ENCODE results near the gene FRS2.

Gene FRS2

DNA sequence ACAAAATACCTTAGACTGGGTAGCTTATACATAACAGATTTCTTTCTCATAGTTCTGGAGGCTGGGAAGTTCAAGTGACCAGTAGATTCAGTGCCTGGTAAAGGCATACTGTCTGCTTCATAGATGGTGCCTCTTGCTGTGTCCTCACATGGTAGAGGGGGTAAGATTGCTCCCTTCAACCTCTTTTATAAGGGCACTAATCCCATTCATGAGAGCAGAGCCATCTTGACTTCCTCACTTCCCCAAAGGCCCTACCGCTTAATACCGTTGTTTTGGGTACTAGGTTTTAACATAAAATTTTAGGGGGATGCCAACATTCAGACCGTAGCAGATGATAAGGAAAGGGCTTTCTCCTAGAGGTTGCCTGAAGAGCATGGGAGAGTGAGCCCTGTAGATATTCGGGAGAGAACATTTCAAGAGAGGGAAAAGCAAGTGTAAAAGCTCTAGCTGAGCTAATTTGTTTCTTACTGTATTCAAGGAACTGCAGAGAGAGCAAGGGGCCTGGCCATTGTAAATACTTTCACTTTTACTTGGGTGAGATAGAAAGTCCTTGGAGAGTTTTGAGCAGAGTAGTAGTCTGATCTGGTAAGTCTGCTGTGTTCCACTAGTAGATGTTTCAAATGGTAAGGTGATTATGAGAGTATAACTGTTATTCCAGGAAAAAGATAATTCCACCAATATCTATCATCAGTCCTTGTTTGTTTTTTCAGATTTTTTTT lies 27.3 kb downstream of the FRS2 start:
- no peak for DNase-seq
- Mint-ChIP-seq H3K9me3 (peaks cover 23% of the 10 kb centered on the region), H3K27ac (no peak overlapping the region), H3K4me3 (no peak overlapping the region), H3K4me1 (peaks cover 30% of the 10 kb centered on the region), H3K36me3 (ENCODE audit: low read depth) (peaks cover 43% of the 10 kb centered on the region), H3K27me3 (ENCODE audit: low read depth, poor library complexity) (no peaks in the 10 kb centered on the region)
- TF ChIP-seq, protein P1, sequence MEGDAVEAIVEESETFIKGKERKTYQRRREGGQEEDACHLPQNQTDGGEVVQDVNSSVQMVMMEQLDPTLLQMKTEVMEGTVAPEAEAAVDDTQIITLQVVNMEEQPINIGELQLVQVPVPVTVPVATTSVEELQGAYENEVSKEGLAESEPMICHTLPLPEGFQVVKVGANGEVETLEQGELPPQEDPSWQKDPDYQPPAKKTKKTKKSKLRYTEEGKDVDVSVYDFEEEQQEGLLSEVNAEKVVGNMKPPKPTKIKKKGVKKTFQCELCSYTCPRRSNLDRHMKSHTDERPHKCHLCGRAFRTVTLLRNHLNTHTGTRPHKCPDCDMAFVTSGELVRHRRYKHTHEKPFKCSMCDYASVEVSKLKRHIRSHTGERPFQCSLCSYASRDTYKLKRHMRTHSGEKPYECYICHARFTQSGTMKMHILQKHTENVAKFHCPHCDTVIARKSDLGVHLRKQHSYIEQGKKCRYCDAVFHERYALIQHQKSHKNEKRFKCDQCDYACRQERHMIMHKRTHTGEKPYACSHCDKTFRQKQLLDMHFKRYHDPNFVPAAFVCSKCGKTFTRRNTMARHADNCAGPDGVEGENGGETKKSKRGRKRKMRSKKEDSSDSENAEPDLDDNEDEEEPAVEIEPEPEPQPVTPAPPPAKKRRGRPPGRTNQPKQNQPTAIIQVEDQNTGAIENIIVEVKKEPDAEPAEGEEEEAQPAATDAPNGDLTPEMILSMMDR (IDR thresholded peaks at IDR 0.05) = no peak

DNA sequence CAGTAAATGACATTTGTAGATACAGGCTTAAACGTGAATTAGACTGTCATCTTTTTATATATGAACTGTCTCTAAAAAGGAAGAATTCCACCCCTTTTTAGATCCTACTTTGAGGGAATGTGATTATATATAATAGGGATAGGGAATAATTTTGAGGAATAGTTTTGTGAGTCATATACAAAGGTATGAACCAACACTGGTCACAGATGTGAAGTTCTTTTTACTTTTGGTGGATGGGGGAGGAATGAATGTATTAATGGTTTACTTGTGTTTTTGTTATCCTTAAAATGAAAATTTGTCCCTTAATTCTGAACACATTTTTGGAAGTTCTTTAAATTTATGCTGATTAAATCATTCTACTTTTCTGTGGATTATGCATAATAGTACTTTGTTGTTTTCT lies 30.4 kb downstream of the FRS2 start:
- DNase-seq = no peak
- peaks cover 24% of the 10 kb centered on the region for H3K36me3 Mint-ChIP-seq (ENCODE audit: low read depth)
- H3K4me1 Mint-ChIP-seq = peaks cover 35% of the 10 kb centered on the region
- H3K9me3 Mint-ChIP-seq = peaks cover 15% of the 10 kb centered on the region
- no peak overlapping the region for H3K27ac Mint-ChIP-seq
- no peaks in the 10 kb centered on the region for H3K27me3 Mint-ChIP-seq (ENCODE audit: low read depth, poor library complexity)
- TF ChIP-seq, protein P1 (IDR thresholded peaks at IDR 0.05) = no peak
- H3K4me3 Mint-ChIP-seq = no peak overlapping the region

DNA sequence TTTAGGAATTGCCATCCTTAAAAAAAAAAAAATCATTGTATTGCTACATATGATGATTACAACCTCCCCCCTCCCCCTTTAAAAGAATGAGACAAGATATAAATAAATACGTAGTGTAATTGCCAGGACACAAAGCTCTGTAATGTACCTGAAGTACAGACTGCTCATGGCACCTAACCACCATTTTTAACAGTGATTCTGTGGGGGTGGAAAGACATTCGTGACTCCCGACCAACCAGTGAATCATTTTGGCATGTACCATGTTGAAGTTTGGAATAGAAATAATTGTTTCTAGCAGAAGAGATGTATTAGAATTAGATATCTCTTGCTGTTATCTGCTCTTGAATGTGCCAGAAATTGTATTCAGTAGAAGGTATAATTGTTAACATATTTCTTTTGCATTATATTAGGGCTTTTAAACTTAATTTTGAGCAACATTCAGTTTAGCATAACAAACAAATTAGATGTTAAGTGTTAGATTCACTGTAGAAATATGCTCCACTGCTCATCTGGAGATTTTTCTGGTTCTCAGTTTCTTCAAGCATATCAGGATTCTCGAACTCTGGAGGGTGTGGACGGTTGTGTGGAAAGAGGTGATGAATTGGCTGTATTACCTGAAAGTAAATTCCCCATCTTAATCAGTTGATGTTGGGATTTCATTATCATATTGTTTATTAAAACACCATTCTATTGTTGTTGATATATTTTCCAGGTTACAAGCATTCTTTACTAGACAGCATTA lies 31.1 kb downstream of the FRS2 start:
- no peaks in the 10 kb centered on the region for H3K27me3 Mint-ChIP-seq (ENCODE audit: low read depth, poor library complexity)
- DNase-seq = no peak
- TF ChIP-seq, protein P1 (IDR thresholded peaks at IDR 0.05) = no peak
- H3K4me3 Mint-ChIP-seq = no peak overlapping the region
- H3K27ac Mint-ChIP-seq = no peak overlapping the region
- peaks cover 21% of the 10 kb centered on the region for H3K36me3 Mint-ChIP-seq (ENCODE audit: low read depth)
- peaks cover 35% of the 10 kb centered on the region for H3K4me1 Mint-ChIP-seq
- H3K9me3 Mint-ChIP-seq = peaks cover 12% of the 10 kb centered on the region

DNA sequence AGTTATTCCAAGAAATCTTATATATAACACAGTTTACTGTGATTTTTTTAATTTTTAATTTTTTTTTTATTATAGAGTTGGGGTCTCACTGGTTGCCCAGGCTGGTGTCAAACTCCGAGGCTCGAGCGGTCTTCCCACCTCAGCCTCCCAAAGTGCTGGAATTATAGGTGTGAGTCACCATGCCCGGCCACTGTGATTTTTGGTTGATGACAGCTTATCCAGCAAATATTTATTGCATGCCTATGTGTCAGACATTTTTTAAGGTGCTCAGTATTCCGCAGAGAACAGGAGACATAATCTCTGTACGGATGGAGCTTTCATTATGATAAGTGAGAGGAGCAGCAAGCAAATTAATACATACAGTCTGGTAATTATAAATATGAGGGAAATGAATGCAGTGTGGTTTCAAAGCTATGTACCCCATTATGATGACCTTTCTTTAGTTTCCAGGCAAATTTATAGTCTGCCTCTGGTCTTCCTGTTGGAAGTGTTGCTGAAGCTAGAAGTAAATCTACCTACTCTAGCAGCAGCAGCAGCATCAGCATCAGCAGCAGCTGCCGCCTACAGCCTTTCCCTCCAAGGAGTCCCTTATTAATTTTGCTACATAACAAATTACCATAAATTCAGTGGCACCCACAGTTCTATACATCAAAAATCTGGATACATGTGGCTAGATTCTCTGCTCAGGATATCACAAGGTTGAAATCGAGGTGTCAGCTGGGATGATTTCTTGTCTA lies 32.3 kb downstream of the FRS2 start:
- no peak for DNase-seq
- peaks cover 2% of the 10 kb centered on the region for H3K9me3 Mint-ChIP-seq
- H3K36me3 Mint-ChIP-seq (ENCODE audit: low read depth) = peaks cover 18% of the 10 kb centered on the region
- no peak overlapping the region for H3K4me3 Mint-ChIP-seq
- TF ChIP-seq, protein P1 (IDR thresholded peaks at IDR 0.05) = no peak
- peaks cover 35% of the 10 kb centered on the region for H3K4me1 Mint-ChIP-seq
- H3K27ac Mint-ChIP-seq = no peak overlapping the region
- no peaks in the 10 kb centered on the region for H3K27me3 Mint-ChIP-seq (ENCODE audit: low read depth, poor library complexity)

DNA sequence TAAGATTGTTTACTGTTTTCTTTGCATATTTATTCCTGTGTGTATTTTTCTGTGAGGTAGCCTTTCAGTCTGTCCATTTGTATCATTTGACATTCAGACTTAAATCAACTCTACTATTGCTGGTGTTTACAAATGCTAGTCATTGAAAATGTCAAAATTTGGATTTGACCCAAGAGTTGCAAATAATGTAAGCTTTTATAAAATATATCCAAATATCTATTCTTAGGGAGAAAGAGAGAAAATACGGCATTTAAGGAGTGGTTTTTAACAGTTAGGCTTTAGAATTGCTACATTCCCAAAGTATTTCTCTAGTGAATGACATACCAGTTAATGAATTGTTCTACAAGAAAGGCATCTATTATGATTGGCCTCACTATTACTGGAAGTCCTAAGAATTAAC lies 37.9 kb downstream of the FRS2 start:
- H3K27me3 Mint-ChIP-seq (ENCODE audit: low read depth, poor library complexity) = no peaks in the 10 kb centered on the region
- no peak overlapping the region for H3K27ac Mint-ChIP-seq
- DNase-seq = no peak
- peaks cover 13% of the 10 kb centered on the region for H3K36me3 Mint-ChIP-seq (ENCODE audit: low read depth)
- H3K4me3 Mint-ChIP-seq = no peak overlapping the region
- H3K9me3 Mint-ChIP-seq = no peaks in the 10 kb centered on the region
- TF ChIP-seq, protein P1 (IDR thresholded peaks at IDR 0.05) = no peak
- H3K4me1 Mint-ChIP-seq = peaks cover 41% of the 10 kb centered on the region
